ENCODE data around the gene ZSWIM4.

ZSWIM4 gene

GRCh38 chr19:13797058-13797440 lies 1.8 kb downstream of the ZSWIM4 start:
- no peak for ATAC-seq
- no peak for TF ChIP-seq GLIS3 (CRISPR knock-in tag; IDR thresholded peaks at IDR 0.05)
- no peak for TF ChIP-seq ZNF8 (CRISPR knock-in tag; IDR thresholded peaks at IDR 0.05)
- no peak for TF ChIP-seq ISL1 (CRISPR knock-in tag; IDR thresholded peaks at IDR 0.05)
- no peak for TF ChIP-seq ARNTL (CRISPR knock-in tag; IDR thresholded peaks at IDR 0.05; ENCODE audit: borderline replicate concordance, low read depth)
- TF ChIP-seq, protein P1, sequence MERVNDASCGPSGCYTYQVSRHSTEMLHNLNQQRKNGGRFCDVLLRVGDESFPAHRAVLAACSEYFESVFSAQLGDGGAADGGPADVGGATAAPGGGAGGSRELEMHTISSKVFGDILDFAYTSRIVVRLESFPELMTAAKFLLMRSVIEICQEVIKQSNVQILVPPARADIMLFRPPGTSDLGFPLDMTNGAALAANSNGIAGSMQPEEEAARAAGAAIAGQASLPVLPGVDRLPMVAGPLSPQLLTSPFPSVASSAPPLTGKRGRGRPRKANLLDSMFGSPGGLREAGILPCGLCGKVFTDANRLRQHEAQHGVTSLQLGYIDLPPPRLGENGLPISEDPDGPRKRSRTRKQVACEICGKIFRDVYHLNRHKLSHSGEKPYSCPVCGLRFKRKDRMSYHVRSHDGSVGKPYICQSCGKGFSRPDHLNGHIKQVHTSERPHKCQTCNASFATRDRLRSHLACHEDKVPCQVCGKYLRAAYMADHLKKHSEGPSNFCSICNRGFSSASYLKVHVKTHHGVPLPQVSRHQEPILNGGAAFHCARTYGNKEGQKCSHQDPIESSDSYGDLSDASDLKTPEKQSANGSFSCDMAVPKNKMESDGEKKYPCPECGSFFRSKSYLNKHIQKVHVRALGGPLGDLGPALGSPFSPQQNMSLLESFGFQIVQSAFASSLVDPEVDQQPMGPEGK (CRISPR knock-in tag; IDR thresholded peaks at IDR 0.05; ENCODE audit: borderline replicate concordance): no peak
- no peak for TF ChIP-seq BACH2 (CRISPR knock-in tag; IDR thresholded peaks at IDR 0.05; ENCODE audit: borderline replicate concordance)
- TF ChIP-seq ZC3H10 (CRISPR knock-in tag; IDR thresholded peaks at IDR 0.05): no peak

DNA sequence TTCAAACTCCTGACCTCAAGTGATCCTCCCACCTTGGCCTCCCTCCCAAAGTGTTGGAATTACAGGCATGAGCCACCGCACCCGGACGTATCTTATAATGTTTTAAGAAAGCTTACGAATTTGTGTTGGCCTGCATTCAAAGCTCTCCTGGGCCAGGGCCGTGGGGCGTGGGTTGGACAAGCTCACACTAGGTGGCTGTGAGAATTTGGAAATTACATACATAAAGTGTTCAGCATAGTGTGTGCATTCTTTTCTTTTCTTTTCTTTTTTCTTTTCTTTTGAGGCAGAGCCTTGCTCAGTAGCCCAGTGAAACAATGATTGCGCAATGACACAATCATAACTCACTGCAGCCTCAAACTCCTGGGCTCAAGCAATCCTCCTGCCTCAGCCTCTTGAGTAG lies 2.6 kb downstream of the ZSWIM4 start:
- TF ChIP-seq CSDC2 (CRISPR knock-in tag; IDR thresholded peaks at IDR 0.05) (no peak), ESRRG (CRISPR knock-in tag; IDR thresholded peaks at IDR 0.05) (no peak), ZFP3 (CRISPR knock-in tag; IDR thresholded peaks at IDR 0.05) (no peak), ZNF8 (CRISPR knock-in tag; IDR thresholded peaks at IDR 0.05) (no peak)
- TF ChIP-seq, protein P1 (CRISPR knock-in tag; IDR thresholded peaks at IDR 0.05; ENCODE audit: borderline replicate concordance): no peak

GRCh38 chr19:13799669-13800068 lies 4.4 kb downstream of the ZSWIM4 start:
- TF ChIP-seq TCF4 (CRISPR knock-in tag; IDR thresholded peaks at IDR 0.05; ENCODE audit: borderline replicate concordance): no peak
- TF ChIP-seq CSDC2 (CRISPR knock-in tag; IDR thresholded peaks at IDR 0.05): no peak
- no peak for TF ChIP-seq BACH2 (CRISPR knock-in tag; IDR thresholded peaks at IDR 0.05; ENCODE audit: borderline replicate concordance)
- TF ChIP-seq ZNF8 (CRISPR knock-in tag; IDR thresholded peaks at IDR 0.05): no peak
- TF ChIP-seq, protein P2, sequence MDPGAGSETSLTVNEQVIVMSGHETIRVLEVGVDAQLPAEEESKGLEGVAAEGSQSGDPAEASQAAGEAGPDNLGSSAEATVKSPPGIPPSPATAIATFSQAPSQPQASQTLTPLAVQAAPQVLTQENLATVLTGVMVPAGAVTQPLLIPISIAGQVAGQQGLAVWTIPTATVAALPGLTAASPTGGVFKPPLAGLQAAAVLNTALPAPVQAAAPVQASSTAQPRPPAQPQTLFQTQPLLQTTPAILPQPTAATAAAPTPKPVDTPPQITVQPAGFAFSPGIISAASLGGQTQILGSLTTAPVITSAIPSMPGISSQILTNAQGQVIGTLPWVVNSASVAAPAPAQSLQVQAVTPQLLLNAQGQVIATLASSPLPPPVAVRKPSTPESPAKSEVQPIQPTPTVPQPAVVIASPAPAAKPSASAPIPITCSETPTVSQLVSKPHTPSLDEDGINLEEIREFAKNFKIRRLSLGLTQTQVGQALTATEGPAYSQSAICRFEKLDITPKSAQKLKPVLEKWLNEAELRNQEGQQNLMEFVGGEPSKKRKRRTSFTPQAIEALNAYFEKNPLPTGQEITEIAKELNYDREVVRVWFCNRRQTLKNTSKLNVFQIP (CRISPR knock-in tag; IDR thresholded peaks at IDR 0.05; ENCODE audit: borderline replicate concordance, low read depth): no peak
- no peak for TF ChIP-seq TSHZ2 (CRISPR knock-in tag; IDR thresholded peaks at IDR 0.05)
- no peak for TF ChIP-seq ZNF565 (CRISPR knock-in tag; conservative IDR thresholded peaks at IDR 0.05; ENCODE audit: low read depth)
- TF ChIP-seq OSR1 (CRISPR knock-in tag; IDR thresholded peaks at IDR 0.05): no peak
- no peak for ATAC-seq

More for the DNA sequence above, 2.6 kb downstream of the ZSWIM4 start:
- ATAC-seq: no peak

- TF ChIP-seq ZNF70 (CRISPR knock-in tag; IDR thresholded peaks at IDR 0.05) (no peak), ARNTL (CRISPR knock-in tag; IDR thresholded peaks at IDR 0.05; ENCODE audit: borderline replicate concordance, low read depth) (no peak), ZC3H10 (CRISPR knock-in tag; IDR thresholded peaks at IDR 0.05) (no peak), ISL1 (CRISPR knock-in tag; IDR thresholded peaks at IDR 0.05) (no peak), TOX (CRISPR knock-in tag; IDR thresholded peaks at IDR 0.05; ENCODE audit: borderline replicate concordance) (no peak)
- ATAC-seq: no peak
Measured at GRCh38 chr19:13803038-13803437, 7.8 kb downstream of the ZSWIM4 start.

All from SK-N-SH treated with all-trans-retinoic acid at 6 μM for 48 hours (cell line).